Mucosa of rectum (tissue), 2 donors: Measurements from ENCODE around the gene MRPL33.
"Not testable (repeated sequence)": the region's sequence is repeated elsewhere in the genome, so short reads cannot be mapped to it uniquely, and the experiment has no call there.

Experiments used
- H3K27ac ChIP-seq, 2 donors: one replicate each; pipeline ENCODE4 v1.7.0; 2013; ENCODE audit warnings: inconsistent platforms in 2 of 2, low read depth in 2 of 2, low read length in 2 of 2
- H3K27me3 ChIP-seq, 2 donors: one replicate each; pipeline ENCODE4 v1.7.0; 2013; ENCODE audit warnings: low read length in 2 of 2; ENCODE audit not compliant: control insufficient read depth in 2 of 2, insufficient read depth in 2 of 2
- H3K36me3 ChIP-seq, 2 donors: one replicate each; pipeline ENCODE4 v1.7.0; 2013; ENCODE audit warnings: low read length in 2 of 2; ENCODE audit not compliant: control insufficient read depth in 2 of 2, insufficient read depth in 2 of 2
- H3K4me1 ChIP-seq, 2 donors: one replicate each; pipeline ENCODE4 v1.7.0; 2013; ENCODE audit warnings: low read length in 2 of 2, mild to moderate bottlenecking in 1 of 2; ENCODE audit not compliant: control insufficient read depth in 2 of 2, insufficient read depth in 2 of 2
- H3K4me3 ChIP-seq, 2 donors: one replicate each; pipeline ENCODE4 v1.7.0; 2013; ENCODE audit warnings: low read length in 2 of 2
- H3K9ac ChIP-seq, 2 donors: one replicate each; pipeline ENCODE4 v1.7.0; 2013; ENCODE audit warnings: low read length in 2 of 2, low read depth in 1 of 2, mild to moderate bottlenecking in 1 of 2
- H3K9me3 ChIP-seq, 2 donors: one replicate each; pipeline ENCODE4 v1.7.0; 2013; ENCODE audit warnings: low read length in 2 of 2; ENCODE audit not compliant: control insufficient read depth in 2 of 2
- donor health status: healthy.
- donor health status: Normal muscosa, but diverticular disease.

The MRPL33 gene

GRCh38 chr2:27741673-27742072 lies 29.8 kb upstream of the MRPL33 start:
- H3K9ac ChIP-seq: no peak overlapping the region
- peaks cover 0 to 3% of the 10 kb centered on the region in 2 donors for H3K4me1 ChIP-seq
- no peaks in the 10 kb centered on the region for H3K27me3 ChIP-seq
- H3K36me3 ChIP-seq: no peaks in the 10 kb centered on the region
- H3K27ac ChIP-seq: no peak overlapping the region
- no peaks in the 10 kb centered on the region for H3K9me3 ChIP-seq
- H3K4me3 ChIP-seq: no peak overlapping the region

DNA sequence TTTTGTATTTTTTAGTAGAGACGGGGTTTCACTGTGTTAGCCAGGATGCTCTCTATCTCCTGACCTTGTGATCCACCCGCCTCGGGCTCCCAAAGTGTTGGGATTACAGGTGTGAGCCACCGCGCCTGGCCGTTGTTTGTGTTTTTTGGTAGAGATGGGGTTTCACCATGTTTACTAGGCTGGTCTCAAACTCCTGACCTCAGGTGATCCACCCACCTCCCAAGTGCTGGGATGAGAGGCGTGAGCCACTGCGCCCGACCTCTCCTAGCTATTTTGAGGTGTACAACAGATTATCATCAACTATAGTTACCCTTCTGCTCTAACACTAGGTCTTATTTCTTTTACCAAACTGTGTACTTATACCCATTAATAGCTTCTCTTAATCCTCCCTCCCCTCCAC lies 28.9 kb upstream of the MRPL33 start:
- Histone ChIP-seq H3K9me3 (no peaks in the 10 kb centered on the region), H3K9ac (no peak overlapping the region), H3K36me3 (no peaks in the 10 kb centered on the region), H3K27ac (no peak overlapping the region), H3K4me3 (no peak overlapping the region), H3K4me1 (peaks cover 0 to 3% of the 10 kb centered on the region in 2 donors), H3K27me3 (no peaks in the 10 kb centered on the region)

DNA sequence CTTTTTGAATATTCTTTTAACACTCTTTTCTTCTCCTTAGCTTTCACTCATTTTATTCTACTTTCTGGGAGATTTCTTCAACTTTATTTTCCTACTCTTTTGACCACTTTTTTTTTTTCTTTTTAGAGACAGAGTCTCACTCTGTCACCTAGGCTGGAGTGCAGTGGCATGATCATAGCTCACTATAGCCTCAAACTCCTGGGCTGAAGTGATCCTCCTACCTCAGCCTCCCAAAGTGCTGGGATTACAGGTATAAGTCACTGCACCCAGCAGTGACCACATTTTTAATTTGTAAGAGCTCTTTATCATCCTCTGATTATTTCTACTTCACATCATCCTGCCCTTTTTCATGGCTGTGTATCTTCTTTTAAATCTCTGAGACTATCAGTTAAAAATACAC lies 26.0 kb upstream of the MRPL33 start:
- not testable (repeated sequence) for H3K9me3 ChIP-seq, H3K4me1 ChIP-seq, H3K4me3 ChIP-seq

GRCh38 chr2:27746325-27746724 lies 25.2 kb upstream of the MRPL33 start:
- Histone ChIP-seq H3K4me3 (no peak overlapping the region), H3K27me3 (no peaks in the 10 kb centered on the region), H3K9me3 (peaks cover 0 to 4% of the 10 kb centered on the region in 2 donors), H3K9ac (no peak overlapping the region), H3K4me1 (no peaks in the 10 kb centered on the region), H3K27ac (no peak overlapping the region), H3K36me3 (no peaks in the 10 kb centered on the region)

More for the DNA sequence above, 26.0 kb upstream of the MRPL33 start:
- H3K9ac ChIP-seq, H3K27ac ChIP-seq, H3K36me3 ChIP-seq, H3K27me3 ChIP-seq: not testable (repeated sequence)

DNA sequence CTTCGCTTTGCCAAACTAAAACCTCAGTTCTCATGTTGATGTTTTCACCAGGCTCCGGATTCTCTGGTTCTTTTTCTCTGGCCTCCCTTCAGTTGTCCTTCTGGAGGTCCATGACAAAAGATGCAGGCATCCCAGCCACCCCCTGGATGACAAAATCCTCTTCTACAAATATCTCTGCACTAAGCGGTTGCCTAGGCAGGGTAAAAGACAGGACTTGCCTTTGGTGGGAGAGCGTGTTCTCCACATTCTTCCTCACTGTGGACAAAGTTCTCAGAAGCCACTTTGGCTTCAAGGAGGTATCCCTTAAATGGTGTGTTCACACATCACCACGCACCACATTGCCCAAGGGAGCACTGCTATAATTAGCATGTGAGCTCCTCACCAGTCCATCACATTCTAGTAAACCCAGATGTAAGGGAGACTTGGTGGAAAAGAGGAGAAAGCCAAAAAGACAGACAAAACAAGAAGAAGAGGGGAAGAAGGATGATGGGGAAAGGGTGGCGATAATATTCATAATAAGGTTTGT lies 23.6 kb upstream of the MRPL33 start:
- H3K9me3 ChIP-seq: peaks cover 0 to 4% of the 10 kb centered on the region in 2 donors
- H3K4me3 ChIP-seq: no peak overlapping the region
- H3K36me3 ChIP-seq: no peaks in the 10 kb centered on the region
- H3K4me1 ChIP-seq: no peaks in the 10 kb centered on the region
- no peaks in the 10 kb centered on the region for H3K27me3 ChIP-seq
- H3K27ac ChIP-seq: no peak overlapping the region
- no peak overlapping the region for H3K9ac ChIP-seq

DNA sequence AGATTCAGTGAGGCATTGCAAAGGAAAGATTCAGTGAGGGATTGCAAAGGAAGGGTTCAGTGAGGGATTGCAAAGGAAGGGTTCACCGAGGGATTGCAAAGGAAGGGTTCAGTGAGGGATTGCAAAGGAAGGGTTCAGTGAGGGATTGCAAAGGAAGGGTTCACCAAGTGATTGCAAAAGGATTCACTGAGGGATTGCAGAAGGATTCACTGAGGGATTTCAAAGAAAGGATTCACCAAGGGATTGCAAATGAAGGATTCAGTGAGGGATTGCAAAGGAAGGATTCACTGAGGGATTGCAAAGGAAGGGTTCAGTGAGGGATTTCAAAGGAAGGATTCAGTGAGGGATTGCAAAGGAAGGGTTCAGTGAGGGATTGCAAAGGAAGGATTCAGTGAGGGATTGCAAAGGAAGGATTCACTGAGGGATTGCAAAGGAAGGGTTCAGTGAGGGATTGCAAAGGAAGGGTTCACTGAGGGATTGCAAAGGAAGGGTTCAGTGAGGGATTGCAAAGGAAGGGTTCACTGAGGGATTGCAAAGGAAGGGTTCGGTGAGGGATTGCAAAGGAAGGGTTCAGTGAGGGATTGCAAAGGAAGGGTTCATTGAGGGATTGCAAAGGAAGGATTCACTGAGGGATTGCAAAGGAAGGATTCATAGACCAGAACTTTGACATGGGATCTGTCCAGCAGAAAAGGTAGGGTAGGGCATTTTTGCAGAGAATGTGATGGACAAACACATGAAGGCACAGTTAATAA lies 22.5 kb upstream of the MRPL33 start:
- not testable (repeated sequence) for H3K36me3 ChIP-seq, H3K9ac ChIP-seq, H3K4me1 ChIP-seq, H3K9me3 ChIP-seq, H3K27ac ChIP-seq, H3K4me3 ChIP-seq, H3K27me3 ChIP-seq

- Histone ChIP-seq H3K36me3 (no peaks in the 10 kb centered on the region), H3K27ac (no peak overlapping the region)
Measured at GRCh38 chr2:27751377-27751776, 20.1 kb upstream of the MRPL33 start.

DNA sequence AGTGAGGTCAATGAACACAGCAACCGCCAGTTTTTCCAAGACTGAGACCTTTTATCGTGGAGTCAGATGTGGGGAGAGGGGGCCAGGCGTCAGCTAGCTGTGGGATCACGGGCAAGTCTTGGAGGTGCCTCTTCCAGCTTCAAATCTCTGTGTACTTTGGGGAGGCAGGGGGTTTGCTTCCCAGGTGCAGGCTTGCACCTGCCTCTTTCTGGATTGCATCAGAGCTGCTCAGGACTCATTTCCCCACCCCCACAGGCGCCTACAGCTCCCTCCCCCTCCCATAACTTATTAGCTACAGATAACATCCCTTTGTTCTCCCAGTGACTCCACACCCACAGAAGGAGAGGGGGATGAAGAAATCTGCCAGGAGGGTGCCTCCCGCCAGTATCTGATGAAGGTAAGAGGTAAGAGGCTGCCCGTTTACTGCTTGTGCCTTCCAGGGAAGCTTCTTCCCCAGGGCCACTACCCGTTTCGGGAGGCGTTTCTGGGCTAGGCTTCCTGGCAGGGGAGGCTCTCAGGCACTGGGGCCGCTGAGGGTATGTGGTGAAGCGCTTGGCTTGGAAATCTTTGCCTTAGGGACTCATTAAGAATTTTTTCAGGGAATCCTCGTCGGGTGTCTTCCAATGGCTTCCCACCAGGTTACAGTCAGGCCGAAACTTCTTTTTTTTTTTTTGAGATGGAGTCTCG lies 18.8 kb upstream of the MRPL33 start:
- Histone ChIP-seq H3K27me3 (no peaks in the 10 kb centered on the region), H3K4me3 (peak overlapping the region; percentile 34 to 59), H3K9ac (peak overlapping the region in 1 of 2 donors; percentile 23), H3K27ac (peak overlapping the region in 1 of 2 donors; percentile 38), H3K36me3 (no peaks in the 10 kb centered on the region), H3K4me1 (no peaks in the 10 kb centered on the region), H3K9me3 (peaks cover 0 to 4% of the 10 kb centered on the region in 2 donors)

More at GRCh38 chr2:27751377-27751776, 20.1 kb upstream of the MRPL33 start:
- Histone ChIP-seq H3K4me3 (no peak overlapping the region), H3K9me3 (peaks cover 0 to 4% of the 10 kb centered on the region in 2 donors), H3K4me1 (no peaks in the 10 kb centered on the region), H3K9ac (no peak overlapping the region), H3K27me3 (no peaks in the 10 kb centered on the region)

DNA sequence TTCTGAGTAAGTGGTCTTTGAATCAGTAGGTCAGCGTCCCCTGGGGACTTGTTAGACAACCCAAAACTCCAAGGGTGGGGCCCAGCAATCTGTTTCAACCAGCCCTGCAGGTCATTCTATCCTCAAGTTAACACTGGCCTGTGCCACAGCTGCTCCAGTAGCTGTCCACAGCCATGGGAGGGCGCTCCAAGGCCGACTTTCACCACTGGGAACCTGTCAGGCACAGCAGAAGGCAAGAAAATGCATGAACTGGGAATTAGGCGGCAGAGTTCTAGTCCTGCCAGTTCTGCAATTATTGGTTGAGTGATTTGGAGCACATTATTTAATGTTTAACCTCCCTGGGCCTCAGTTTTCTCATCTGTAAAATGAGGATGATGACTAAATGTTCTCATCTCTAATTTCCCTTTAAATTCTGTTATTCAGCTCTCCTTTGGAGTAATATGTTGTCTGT lies 17.4 kb upstream of the MRPL33 start:
- H3K27me3 ChIP-seq: no peaks in the 10 kb centered on the region
- no peaks in the 10 kb centered on the region for H3K9me3 ChIP-seq
- H3K36me3 ChIP-seq: no peaks in the 10 kb centered on the region
- no peak overlapping the region for H3K4me3 ChIP-seq
- H3K4me1 ChIP-seq: no peaks in the 10 kb centered on the region
- H3K9ac ChIP-seq: no peak overlapping the region
- no peak overlapping the region for H3K27ac ChIP-seq

GRCh38 chr2:27754831-27755230 lies 16.7 kb upstream of the MRPL33 start:
- Histone ChIP-seq H3K9ac (no peak overlapping the region), H3K27ac (no peak overlapping the region)

More at GRCh38 chr2:27754831-27755230, 16.7 kb upstream of the MRPL33 start:
- H3K9me3 ChIP-seq: no peaks in the 10 kb centered on the region
- H3K4me1 ChIP-seq: no peaks in the 10 kb centered on the region
- H3K27me3 ChIP-seq: no peaks in the 10 kb centered on the region
- no peak overlapping the region for H3K4me3 ChIP-seq
- H3K36me3 ChIP-seq: no peaks in the 10 kb centered on the region
